HL-60/S4 treated with phorbol 12-myristate 13-acetate at 8.2 ng/mL for 4 days and 3 days (cell line): Measurements from ENCODE around the gene UGT1A8.
"Not testable (repeated sequence)": the region's sequence is repeated elsewhere in the genome, so short reads cannot be mapped to it uniquely, and the experiment has no call there.

ENCODE experiments used
- in situ Hi-C: fragments of 300-500 bp; cut with MboI; formaldehyde crosslinking; loops from 2 replicates; pipeline ENCODE4 v1.15.0; 2022; ENCODE audit warnings: low sequenced_read_pairs

The UGT1A8 gene

DNA sequence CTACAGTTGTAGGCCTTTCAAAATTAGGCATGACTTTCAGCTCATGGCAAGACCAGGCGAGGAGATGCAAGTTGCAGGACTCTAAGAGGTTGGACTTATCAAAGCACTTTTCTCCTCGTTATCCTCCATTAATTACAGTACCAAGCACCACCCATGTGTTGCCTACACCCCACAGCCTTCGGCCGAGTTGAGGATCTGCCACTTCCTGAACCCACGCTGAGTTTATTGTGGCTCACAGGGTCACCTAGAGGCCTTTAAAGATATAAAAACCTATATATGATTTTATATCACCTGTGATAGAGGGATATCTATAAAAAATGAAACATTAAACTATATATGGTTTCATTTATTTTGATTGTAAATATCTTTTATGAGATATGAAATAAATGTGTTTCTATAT lies 21.4 kb downstream of the UGT1A8 start:
- in situ Hi-C loops, result no loop called here

- in situ Hi-C loops, result no loop called here
Observed at GRCh38 chr2:233639860-233640259, 22.4 kb downstream of the UGT1A8 start.

- in situ Hi-C loops, result no loop called here
Observed at GRCh38 chr2:233643128-233643527, 25.7 kb downstream of the UGT1A8 start.

- in situ Hi-C loops, result not testable (repeated sequence)
Observed at GRCh38 chr2:233646033-233646432, 28.6 kb downstream of the UGT1A8 start.

DNA sequence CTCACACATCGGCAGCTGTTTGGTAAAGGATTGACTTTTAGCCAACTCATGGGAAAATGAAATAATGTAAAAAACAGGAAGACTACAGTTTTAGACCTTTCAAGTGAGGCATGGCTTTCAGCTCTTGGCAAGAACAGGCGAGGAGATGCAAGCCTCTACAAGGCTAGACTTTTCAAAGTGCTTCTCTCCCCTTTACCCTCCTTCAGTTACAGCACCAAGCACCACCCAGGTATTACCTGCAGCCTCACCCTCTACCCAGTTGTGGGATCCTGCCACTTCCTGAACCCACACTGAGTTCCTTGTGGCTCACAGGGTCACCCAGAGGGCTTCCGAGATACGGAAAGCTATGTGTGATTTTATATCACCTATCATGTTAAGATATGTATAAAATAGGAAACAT lies 33.5 kb downstream of the UGT1A8 start:
- in situ Hi-C loops, result no loop called here

DNA sequence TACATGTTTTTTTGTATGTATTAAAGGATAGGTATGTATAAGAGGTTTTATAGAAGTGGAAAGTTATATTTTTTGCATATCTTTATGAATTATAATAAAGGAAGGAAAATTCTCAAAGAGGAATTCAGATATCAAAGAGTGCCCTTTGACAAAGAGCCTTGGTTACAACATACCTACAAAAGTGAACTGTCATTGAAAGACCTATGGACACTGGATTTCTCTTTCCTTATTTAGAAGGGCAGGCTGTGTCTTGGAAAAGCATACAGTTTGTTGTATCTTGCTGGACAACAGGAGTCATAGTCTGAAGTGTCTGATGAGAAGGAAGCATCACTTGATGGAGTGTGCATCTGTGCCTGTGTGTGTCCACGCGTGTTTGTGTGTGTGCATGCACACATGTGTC lies 34.0 kb downstream of the UGT1A8 start:
- in situ Hi-C loops, result no loop called here

- in situ Hi-C loops, result no loop called here
Observed at GRCh38 chr2:233654501-233654900, 37.1 kb downstream of the UGT1A8 start.

- in situ Hi-C loops, result no loop called here
Observed at GRCh38 chr2:233655043-233655442, 37.6 kb downstream of the UGT1A8 start.

- in situ Hi-C loops, result not testable (repeated sequence)
Observed at GRCh38 chr2:233655943-233656342, 38.5 kb downstream of the UGT1A8 start.

DNA sequence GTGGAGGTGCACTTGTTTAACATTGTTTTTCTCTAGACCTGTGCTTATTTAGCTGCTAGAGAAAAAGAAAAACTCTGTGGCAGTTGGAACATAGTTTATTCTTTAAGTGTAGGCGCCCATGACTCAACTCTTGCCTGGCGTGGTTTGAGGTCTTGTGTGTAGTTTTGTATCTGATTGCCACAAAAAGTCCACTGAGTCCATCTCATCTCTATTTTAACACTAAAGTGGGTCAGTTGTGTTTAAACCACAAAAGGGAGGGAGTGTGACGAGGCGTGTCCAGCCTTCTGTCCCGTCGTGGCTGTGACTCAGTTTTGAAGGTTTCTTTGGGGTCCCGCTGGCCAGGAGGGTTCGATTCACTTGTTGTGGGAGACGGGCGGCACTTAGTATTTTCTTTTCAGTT lies 39.0 kb downstream of the UGT1A8 start:
- in situ Hi-C loops, result no loop called here

DNA sequence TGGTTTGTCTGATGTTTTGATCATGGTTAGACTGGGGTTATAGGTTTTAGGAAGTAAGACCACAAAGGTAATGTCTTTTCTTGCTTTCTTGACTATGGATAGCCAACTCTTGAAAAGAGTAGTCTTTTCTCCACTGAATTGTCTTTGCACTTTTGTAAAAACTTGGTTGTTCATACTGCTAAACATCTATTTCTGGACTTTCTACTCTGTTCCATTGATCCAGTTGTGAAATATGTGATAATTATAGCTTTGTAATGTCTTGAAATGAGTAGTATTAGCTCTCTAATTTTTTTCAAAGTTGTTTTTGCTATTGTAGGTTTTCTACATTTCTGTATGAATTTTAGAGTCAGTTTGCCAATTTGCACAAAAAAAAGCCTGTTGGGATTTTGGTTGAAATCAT lies 41.2 kb downstream of the UGT1A8 start:
- in situ Hi-C loops, result no loop called here

GRCh38 chr2:233663911-233664310 lies 46.5 kb downstream of the UGT1A8 start:
- in situ Hi-C loops, result no loop called here

GRCh38 chr2:233668605-233669260 lies 51.3 kb downstream of the UGT1A8 start:
- in situ Hi-C loops, result no loop called here

DNA sequence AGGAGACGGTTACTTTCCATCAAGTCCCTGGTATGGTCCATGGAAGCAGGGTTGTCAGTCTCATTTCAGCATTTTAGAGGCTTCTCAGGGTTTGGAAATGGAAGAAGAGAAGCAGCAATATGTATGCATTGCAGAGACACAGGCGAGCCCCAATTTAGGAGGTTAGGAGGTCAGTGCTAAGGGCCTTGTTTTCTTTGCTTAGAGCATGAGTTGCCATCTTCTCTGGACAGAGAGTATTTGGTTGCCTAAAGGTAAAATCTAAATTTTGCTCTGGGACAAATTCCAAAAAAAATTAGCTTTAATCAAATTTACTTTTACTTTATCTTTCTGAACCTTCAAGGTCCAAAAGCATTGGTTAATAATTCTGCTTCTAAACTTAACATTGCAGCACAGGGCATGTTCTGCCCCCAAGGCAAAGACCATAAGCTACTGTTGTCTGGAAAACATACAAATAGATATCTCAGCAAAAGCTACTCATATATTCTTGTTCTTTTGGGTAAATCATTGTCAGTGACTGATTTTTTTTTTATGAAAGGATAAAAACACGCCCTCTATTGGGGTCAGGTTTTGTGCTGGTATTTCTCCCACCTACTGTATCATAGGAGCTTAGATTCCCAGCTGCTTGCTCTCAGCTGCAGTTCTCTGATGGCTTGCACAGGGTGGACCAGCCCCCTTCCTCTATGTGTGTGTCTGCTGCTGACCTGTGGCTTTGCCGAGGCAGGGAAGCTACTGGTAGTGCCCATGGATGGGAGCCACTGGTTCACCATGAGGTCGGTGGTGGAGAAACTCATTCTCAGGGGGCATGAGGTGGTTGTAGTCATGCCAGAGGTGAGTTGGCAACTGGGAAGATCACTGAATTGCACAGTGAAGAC lies 54.1 kb downstream of the UGT1A8 start, which contains the start of gene UGT1A9:
Gene UGT1A9 (plus strand): TSS at position 609 of the 872 bp plus-strand sequence. CDS start 37 bp downstream, at position 646.
- in situ Hi-C loops, result no loop called here

GRCh38 chr2:233672886-233673285 lies 55.5 kb downstream of the UGT1A8 start:
- in situ Hi-C loops, result no loop called here

GRCh38 chr2:233673896-233674295 lies 56.5 kb downstream of the UGT1A8 start:
- in situ Hi-C loops, result no loop called here

DNA sequence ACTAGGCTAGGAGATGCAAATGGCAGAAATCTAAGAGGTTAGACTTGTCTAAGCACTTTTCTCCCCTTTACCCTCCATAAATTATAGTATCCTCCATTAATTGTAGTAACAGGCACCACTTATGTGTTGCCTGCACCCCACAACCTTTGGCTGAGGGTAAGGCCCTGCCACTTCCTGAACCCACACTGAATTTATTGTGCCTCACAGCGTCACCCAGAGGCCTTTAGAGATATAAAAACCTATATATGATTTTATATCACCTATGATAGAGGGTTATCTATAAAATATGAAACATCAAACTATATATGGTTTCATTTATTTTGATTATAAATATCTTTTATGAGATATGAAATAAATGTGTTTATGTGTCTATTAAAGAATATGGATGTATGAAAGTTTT lies 56.9 kb downstream of the UGT1A8 start:
- in situ Hi-C loops, result no loop called here

DNA sequence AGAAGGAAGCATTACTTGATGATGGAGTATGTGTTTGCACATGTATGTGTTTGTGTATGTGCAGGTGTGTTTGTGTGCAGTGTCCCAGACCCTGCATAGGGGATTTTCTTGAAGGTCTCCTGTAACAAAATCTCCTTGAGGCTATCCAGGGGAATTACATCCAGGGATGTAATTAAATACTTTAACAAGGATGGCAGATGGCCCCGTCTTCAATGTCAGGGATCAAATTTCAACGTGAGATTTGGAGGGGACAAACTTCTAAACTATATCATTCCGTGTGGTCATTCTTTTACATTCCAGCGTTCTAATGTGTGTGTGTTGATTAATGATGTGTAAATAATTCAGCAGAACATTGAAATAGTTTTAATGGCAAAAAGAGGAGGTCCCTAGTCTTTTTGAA lies 57.6 kb downstream of the UGT1A8 start:
- in situ Hi-C loops, result no loop called here

- in situ Hi-C loops, result no loop called here
Observed at GRCh38 chr2:233676046-233676445, 58.6 kb downstream of the UGT1A8 start.

DNA sequence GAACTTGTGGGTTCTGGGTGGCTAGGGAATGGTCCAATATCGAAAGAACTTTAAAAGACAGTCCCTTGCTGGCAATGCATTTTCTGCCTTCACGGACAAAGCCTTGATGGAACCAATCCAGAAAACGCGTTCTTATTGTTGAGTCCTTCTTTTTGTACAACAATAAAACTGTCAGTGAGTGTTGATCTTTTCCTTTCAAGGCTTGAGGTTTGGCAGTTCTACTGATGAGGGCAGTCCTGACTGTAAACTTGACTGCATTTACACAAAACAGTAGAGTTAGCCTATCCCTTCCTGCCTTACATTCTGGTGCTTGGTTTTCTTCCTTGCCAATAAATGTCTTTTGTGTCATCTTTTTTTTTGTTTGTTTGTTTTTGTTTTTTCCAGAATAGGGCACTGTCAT lies 61.8 kb downstream of the UGT1A8 start:
- in situ Hi-C loops, result no loop called here

DNA sequence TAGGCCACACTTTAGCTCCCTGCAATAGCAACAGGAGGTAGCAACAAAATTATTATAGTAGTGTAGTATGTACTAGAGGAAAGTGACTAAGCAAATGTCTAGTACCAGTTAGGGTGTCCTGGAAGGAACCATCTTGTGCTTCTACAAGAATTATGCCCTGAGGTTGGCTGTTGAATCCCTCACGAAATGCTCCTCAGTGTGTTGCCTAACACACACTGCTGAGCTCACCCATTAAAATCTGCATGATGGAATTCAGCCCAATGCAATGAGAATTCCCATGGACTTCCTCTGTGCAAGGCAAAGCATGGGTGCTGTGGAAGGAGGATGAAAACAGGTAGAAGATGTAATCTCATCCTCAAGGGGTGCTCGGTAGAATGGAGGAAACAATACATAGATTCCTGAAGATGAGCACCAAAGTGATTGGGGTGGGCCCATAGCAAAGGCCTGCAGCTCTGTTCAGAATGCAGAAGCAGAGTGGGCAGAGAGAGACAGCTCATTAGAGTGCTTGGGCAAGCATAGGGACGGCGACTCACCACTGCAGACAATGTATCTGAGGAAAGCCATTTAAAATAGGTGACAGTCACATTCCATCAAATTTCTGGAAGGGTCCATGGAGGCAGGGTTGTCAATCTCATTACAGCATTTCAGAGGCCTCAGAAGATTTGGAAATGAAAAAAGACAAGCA lies 63.1 kb downstream of the UGT1A8 start:
- in situ Hi-C loops, result no loop called here
